CD14-positive monocyte (primary cell): ENCODE results near the gene PIWIL4. TPM values are rescaled to one million over a fixed set of nuclear protein-coding genes. Genes with fewer than 3 reads are reported as not detected.

Source experiments
- DNase-seq, 3 donors: peaks; one replicate each; pipeline ENCODE4 v3.0.0-alpha.2; 2011 to 2022
- H2AFZ ChIP-seq: 2 replicates; pipeline ENCODE4 v1.6.0; 2012; ENCODE audit warnings: mild to moderate bottlenecking, low read depth, low read length, inconsistent platforms; ENCODE audit not compliant: insufficient read depth, poor library complexity, severe bottlenecking
- H3K27ac ChIP-seq, 2 donors: 1 replicate in 1 of 2; 2 replicates in 1 of 2; pipeline ENCODE4 v1.5.1; 2012 to 2013; ENCODE audit warnings: low read length in 2 of 2, control low read depth in 1 of 2, inconsistent platforms in 1 of 2, low read depth in 1 of 2, mild to moderate bottlenecking in 1 of 2
- H3K27me3 ChIP-seq, 2 donors: one replicate each; pipeline versions ENCODE4 v1.6.0 to v1.6.1; 2011 to 2013; ENCODE audit warnings: low read length in 2 of 2; ENCODE audit not compliant: control insufficient read depth in 2 of 2, insufficient read depth in 2 of 2
- H3K36me3 ChIP-seq, 2 donors: replicated peaks in 1 of 2; 1 replicate in 1 of 2; 2 replicates in 1 of 2; pipeline versions ENCODE4 v1.5.1 to v1.6.1; 2012 to 2013; ENCODE audit warnings: low read length in 2 of 2, control low read depth in 1 of 2, inconsistent platforms in 1 of 2, mild to moderate bottlenecking in 1 of 2; ENCODE audit not compliant: insufficient read depth in 2 of 2, control insufficient read depth in 1 of 2
- H3K4me1 ChIP-seq, 2 donors: 1 replicate in 1 of 2; 2 replicates in 1 of 2; pipeline versions ENCODE4 v1.5.1 to v1.6.1; 2012 to 2013; ENCODE audit warnings: low read length in 2 of 2, control low read depth in 1 of 2, inconsistent platforms in 1 of 2, mild to moderate bottlenecking in 1 of 2, moderate library complexity in 1 of 2; ENCODE audit not compliant: insufficient read depth in 2 of 2, control insufficient read depth in 1 of 2
- H3K4me2 ChIP-seq: replicated peaks from 2 replicates; pipeline ENCODE3; 2012; ENCODE audit warnings: low read length, moderate library complexity, mild to moderate bottlenecking; ENCODE audit not compliant: poor library complexity, severe bottlenecking; ENCODE audit errors: extremely low read depth
- H3K4me3 ChIP-seq, 3 experiments: fragments of 200-600 bp in 1 of 3; sonication (generic) in 1 of 3; replicated peaks in 1 of 3; 1 replicate in 2 of 3; 2 replicates in 1 of 3; pipeline ENCODE4 v1.5.1; 2011 to 2013; ENCODE audit warnings: low read length in 3 of 3, mild to moderate bottlenecking in 3 of 3, control low read depth in 2 of 3, low read depth in 2 of 3, inconsistent platforms in 1 of 3, moderate library complexity in 1 of 3
- H3K79me2 ChIP-seq: 2 replicates; pipeline ENCODE4 v1.6.0; 2012; ENCODE audit warnings: mild to moderate bottlenecking, control low read depth, inconsistent platforms, low read length, moderate library complexity; ENCODE audit not compliant: insufficient read depth
- H3K9ac ChIP-seq: 2 replicates; pipeline ENCODE4 v1.6.0; 2017; ENCODE audit warnings: low read length, mild to moderate bottlenecking; ENCODE audit not compliant: insufficient read depth, poor library complexity, severe bottlenecking
- H3K9me3 ChIP-seq, 2 donors: replicated peaks in 1 of 2; 1 replicate in 1 of 2; 2 replicates in 1 of 2; pipeline versions ENCODE4 v1.5.1 to v1.6.1; 2012 to 2013; ENCODE audit warnings: low read length in 2 of 2, control low read depth in 1 of 2; ENCODE audit not compliant: control insufficient read depth in 1 of 2, insufficient read depth in 1 of 2
- H4K20me1 ChIP-seq: 2 replicates; pipeline ENCODE4 v1.6.0; 2012; ENCODE audit warnings: mild to moderate bottlenecking, low read length, control low read depth, moderate library complexity; ENCODE audit not compliant: insufficient read depth
- H3K27ac Mint-ChIP-seq, 7 donors: one replicate each; pipeline ENCODE4 v1.8.0; 2020; ENCODE audit warnings: mild to moderate bottlenecking in 7 of 7, mixed read lengths in 7 of 7, moderate library complexity in 6 of 7, inconsistent platforms in 2 of 7
- H3K27me3 Mint-ChIP-seq, 3 donors: one replicate each; pipeline ENCODE4 v1.8.0; 2021 to 2022; ENCODE audit warnings: low read depth in 3 of 3, mild to moderate bottlenecking in 3 of 3, mixed read lengths in 3 of 3, moderate library complexity in 3 of 3, inconsistent platforms in 1 of 3
- H3K36me3 Mint-ChIP-seq, 2 donors: one replicate each; pipeline ENCODE4 v1.8.0; 2020; ENCODE audit warnings: mixed read lengths in 2 of 2, inconsistent platforms in 1 of 2, mild to moderate bottlenecking in 1 of 2
- H3K4me1 Mint-ChIP-seq: one replicate; pipeline ENCODE4 v1.8.0; 2020; ENCODE audit warnings: mild to moderate bottlenecking, mixed read lengths
- H3K4me3 Mint-ChIP-seq, 2 donors: one replicate each; pipeline ENCODE4 v1.8.0; 2020; ENCODE audit warnings: mild to moderate bottlenecking in 2 of 2, mixed read lengths in 2 of 2, moderate library complexity in 1 of 2
- H3K9me3 Mint-ChIP-seq, 7 donors: one replicate each; pipeline ENCODE4 v1.8.0; 2020 to 2022; ENCODE audit warnings: mixed read lengths in 7 of 7, mild to moderate bottlenecking in 6 of 7, moderate library complexity in 6 of 7, inconsistent platforms in 2 of 7
- CTCF ChIP-seq: fragments of 200-600 bp; IDR thresholded peaks from one replicate; pipeline ENCODE4 v1.8.0; 2022; ENCODE audit warnings: antibody characterized with exemption, mild to moderate bottlenecking
- WGBS: methylation state at CpG from one replicate; pipeline ENCODE4 v1.1.5; 2013; ENCODE audit warnings: missing lambda C conversion rate; ENCODE audit not compliant: insufficient coverage; 5-methylcytosine and 5-hydroxymethylcytosine counted together
- intact Hi-C, 2 donors: fragments of 100-400 bp; cut with micrococcal nuclease; formaldehyde crosslinking; loops; one replicate each; pipeline versions ENCODE4 v1.15.0 to v1.15.1; 2023
- polyA plus RNA-seq, 3 donors: library from polyadenylated mRNA; depleted of rRNA in 1 of 3; unstranded in 2 of 3; stranded (reverse) in 1 of 3; fragments of 300-500 nt in 2 of 3; fragments of >200 nt in 1 of 3; fragmentation: Illumina TruSeq in 2 of 3; gene quantifications; 1 replicate in 2 of 3; 2 replicates in 1 of 3; pipeline ENCODE4 v1.2.3, GENCODE V29; 2012 to 2021

The PIWIL4 gene
- polyA plus RNA-seq, 3 donors: 0.98 to 14.2 (median 1.1) TPM

- no peak overlapping the region for H2AFZ ChIP-seq
- intact Hi-C loops: no loop called here
Measured at GRCh38 chr11:94653561-94653960, 86.4 kb downstream of the PIWIL4 start.

GRCh38 chr11:94654201-94654600 lies 87.0 kb downstream of the PIWIL4 start:
- intact Hi-C loops: no loop called here
- 100% methylated on average over 1 of the region's 7 CpGs for WGBS
- no peaks in the 10 kb centered on the region for H3K9me3 ChIP-seq

More at GRCh38 chr11:94653561-94653960, 86.4 kb downstream of the PIWIL4 start:
- Histone ChIP-seq H4K20me1 (no peaks in the 10 kb centered on the region), H3K9me3 (no peaks in the 10 kb centered on the region), H3K4me1 (peaks cover 17 to 23% of the 10 kb centered on the region in 2 donors), H3K79me2 (no peaks in the 10 kb centered on the region), H3K4me3 (no peak overlapping the region), H3K36me3 (no peaks in the 10 kb centered on the region), H3K27ac (no peak overlapping the region), H3K27me3 (no peaks in the 10 kb centered on the region), H3K4me2 (no peak overlapping the region), H3K9ac (no peak overlapping the region)
- DNase-seq: no peak
- WGBS: 100% methylated on average over 3 of the region's 5 CpGs
- no peaks in the 10 kb centered on the region for H3K9me3 Mint-ChIP-seq
- peaks cover 0 to 2% (median 0%) of the 10 kb centered on the region in 3 donors for H3K27me3 Mint-ChIP-seq
- TF ChIP-seq CTCF: no peak
- H3K27ac Mint-ChIP-seq: no peak overlapping the region
- peaks cover 22% of the 10 kb centered on the region for H3K4me1 Mint-ChIP-seq
- no peak overlapping the region for H3K4me3 Mint-ChIP-seq
- H3K36me3 Mint-ChIP-seq: peaks cover 3% of the 10 kb centered on the region in 2 donors

More at GRCh38 chr11:94654201-94654600, 87.0 kb downstream of the PIWIL4 start:
- Mint-ChIP-seq H3K36me3 (peaks cover 3% of the 10 kb centered on the region in 2 donors), H3K9me3 (no peaks in the 10 kb centered on the region), H3K27ac (no peak overlapping the region), H3K27me3 (peaks cover 0 to 2% (median 0%) of the 10 kb centered on the region in 3 donors), H3K4me1 (peaks cover 17% of the 10 kb centered on the region), H3K4me3 (no peak overlapping the region)
- no peak overlapping the region for H3K9ac ChIP-seq
- no peak overlapping the region for H3K27ac ChIP-seq
- H3K36me3 ChIP-seq: no peaks in the 10 kb centered on the region
- no peak for TF ChIP-seq CTCF
- H3K79me2 ChIP-seq: no peaks in the 10 kb centered on the region
- no peak overlapping the region for H3K4me3 ChIP-seq
- H3K4me1 ChIP-seq: peaks cover 15 to 19% of the 10 kb centered on the region in 2 donors
- H4K20me1 ChIP-seq: no peaks in the 10 kb centered on the region
- no peak for DNase-seq
- no peak overlapping the region for H2AFZ ChIP-seq
- no peaks in the 10 kb centered on the region for H3K27me3 ChIP-seq
- no peak overlapping the region for H3K4me2 ChIP-seq
